RWPE1 (cell line): Measurements from ENCODE around the gene WDR13.
"Not testable (repeated sequence)": the region's sequence is repeated elsewhere in the genome, so short reads cannot be mapped to it uniquely, and the experiment has no call there.

Experiments used
- CTCF ChIA-PET: fragments of 350-600 bp; sonication (Branson Sonifier 250); formaldehyde crosslinking; extraction: SDS; loops from one replicate; lab custom pipeline; 2021; lab: Yijun Ruan, JAX
- POLR2A ChIA-PET: fragments of 400-600 bp; formaldehyde crosslinking; extraction: SDS; loops from one replicate; lab custom pipeline; 2020; ENCODE audit warnings: antibody characterized with exemption; ENCODE audit not compliant: low non-redundant PET; lab: Yijun Ruan, JAX
- DNase-seq: peaks from one replicate; pipeline ENCODE4 v3.0.0; 2012; ENCODE audit warnings: low spot score
- H3K27ac ChIP-seq: fragments of 450-650 bp; 2 replicates; pipeline ENCODE4 v1.5.1; 2017
- TF ChIP-seq, protein P1 (sequence below): fragments of 450-650 bp; conservative IDR thresholded peaks from 2 replicates; pipeline ENCODE4 v1.5.1; 2017; ENCODE audit warnings: low read depth, mild to moderate bottlenecking

Gene WDR13

DNA sequence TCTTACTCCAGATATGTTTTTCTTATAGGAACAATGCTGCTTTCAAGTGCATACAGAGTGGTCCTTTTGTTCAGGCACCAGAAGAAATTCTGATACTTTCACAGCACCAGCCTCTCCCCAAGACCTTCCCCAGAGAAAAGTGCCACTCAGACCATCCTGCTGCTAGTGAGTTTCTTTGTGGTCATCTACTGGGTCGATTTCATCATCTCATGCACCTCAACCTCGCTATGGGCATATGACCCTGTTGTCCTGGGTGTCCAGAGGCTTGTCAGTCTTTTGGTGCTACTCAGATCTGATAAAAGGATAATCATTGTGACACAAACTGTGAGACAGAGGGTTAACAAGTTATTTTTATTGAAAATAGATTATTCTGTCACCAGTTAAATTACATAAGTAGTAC lies 39.5 kb downstream of the WDR13 start:
- no peak overlapping the region for H3K27ac ChIP-seq

GRCh38 chrX:48645669-48646068 lies 48.4 kb downstream of the WDR13 start:
- TF ChIP-seq, protein P1, sequence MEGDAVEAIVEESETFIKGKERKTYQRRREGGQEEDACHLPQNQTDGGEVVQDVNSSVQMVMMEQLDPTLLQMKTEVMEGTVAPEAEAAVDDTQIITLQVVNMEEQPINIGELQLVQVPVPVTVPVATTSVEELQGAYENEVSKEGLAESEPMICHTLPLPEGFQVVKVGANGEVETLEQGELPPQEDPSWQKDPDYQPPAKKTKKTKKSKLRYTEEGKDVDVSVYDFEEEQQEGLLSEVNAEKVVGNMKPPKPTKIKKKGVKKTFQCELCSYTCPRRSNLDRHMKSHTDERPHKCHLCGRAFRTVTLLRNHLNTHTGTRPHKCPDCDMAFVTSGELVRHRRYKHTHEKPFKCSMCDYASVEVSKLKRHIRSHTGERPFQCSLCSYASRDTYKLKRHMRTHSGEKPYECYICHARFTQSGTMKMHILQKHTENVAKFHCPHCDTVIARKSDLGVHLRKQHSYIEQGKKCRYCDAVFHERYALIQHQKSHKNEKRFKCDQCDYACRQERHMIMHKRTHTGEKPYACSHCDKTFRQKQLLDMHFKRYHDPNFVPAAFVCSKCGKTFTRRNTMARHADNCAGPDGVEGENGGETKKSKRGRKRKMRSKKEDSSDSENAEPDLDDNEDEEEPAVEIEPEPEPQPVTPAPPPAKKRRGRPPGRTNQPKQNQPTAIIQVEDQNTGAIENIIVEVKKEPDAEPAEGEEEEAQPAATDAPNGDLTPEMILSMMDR, result no peak
- ChIA-PET CTCF (no interaction called here), POLR2A (no interaction called here)
- DNase-seq, result no peak
- H3K27ac ChIP-seq, result no peak overlapping the region

More for the DNA sequence above, 39.5 kb downstream of the WDR13 start:
- ChIA-PET CTCF (no interaction called here), POLR2A (no interaction called here)
- TF ChIP-seq, protein P1, result no peak
- no peak for DNase-seq

DNA sequence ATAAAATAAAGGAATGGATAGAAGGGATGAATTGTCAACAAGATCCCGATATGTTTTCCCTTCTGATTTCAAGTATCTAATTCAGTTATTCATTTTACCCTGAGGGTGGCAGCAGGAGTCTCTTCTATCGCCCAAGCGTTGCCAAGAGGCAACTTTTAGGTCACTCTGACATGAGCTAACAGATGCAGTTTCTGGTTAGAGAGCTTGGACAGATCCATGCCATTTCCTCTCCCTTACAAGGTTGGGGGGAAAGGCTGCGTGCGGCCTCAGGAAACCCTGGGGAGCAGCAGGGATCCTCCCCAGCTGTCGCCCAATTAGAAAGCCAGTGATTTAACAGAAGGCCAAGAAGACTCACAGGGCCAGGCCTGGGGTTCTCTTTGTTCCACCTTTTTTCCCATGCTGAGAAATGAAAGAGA lies 51.1 kb downstream of the WDR13 start:
- H3K27ac ChIP-seq, result no peak overlapping the region
- POLR2A ChIA-PET, result no interaction called here
- peak; percentile 13 for DNase-seq

GRCh38 chrX:48649102-48649501 lies 51.8 kb downstream of the WDR13 start:
- H3K27ac ChIP-seq, result no peak overlapping the region
- POLR2A ChIA-PET, result no interaction called here
- TF ChIP-seq, protein P1, result no peak
- CTCF ChIA-PET, result interaction anchor here (1.1 kb wide), 1 partner anchor 14 kb away, joined by 4 read pairs; no protein-coding TSS in a partner anchor
- no peak for DNase-seq

More for the DNA sequence above, 51.1 kb downstream of the WDR13 start:
- CTCF ChIA-PET, result interaction anchor here (0.6 to 1.1 kb wide), 2 partner anchors 15 to 71 kb away, joined by 3 to 4 read pairs; no protein-coding TSS in a partner anchor
- TF ChIP-seq, protein P1, result 0 out of 2 replicates have a peak, but pooled peaks have one; percentile 13

DNA sequence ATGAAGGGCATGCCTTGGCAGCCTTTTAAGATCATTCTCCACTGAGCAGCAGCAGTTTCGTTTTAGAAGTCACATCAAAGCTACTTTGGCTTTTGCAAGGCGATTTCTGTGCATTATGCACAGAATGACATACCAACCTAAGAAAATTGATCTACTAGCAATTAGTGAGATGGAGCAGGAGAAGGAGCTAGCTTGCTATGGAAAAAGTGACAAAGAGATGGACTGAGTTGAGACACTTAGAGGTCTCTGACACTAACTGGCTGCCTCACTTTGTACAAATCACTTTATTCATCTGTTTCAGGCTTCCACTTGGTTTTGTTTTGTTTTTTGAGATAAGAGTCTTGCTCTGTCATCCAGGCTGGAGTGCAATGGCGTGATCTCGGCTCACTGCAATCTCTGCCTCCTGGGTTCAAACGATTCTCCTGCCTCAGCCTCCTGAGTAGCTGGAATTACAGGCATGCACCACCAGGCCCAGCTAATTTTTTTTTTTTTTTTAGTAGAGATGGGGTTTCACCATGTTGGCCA lies 54.8 kb downstream of the WDR13 start:
- POLR2A ChIA-PET, result not testable (repeated sequence)

DNA sequence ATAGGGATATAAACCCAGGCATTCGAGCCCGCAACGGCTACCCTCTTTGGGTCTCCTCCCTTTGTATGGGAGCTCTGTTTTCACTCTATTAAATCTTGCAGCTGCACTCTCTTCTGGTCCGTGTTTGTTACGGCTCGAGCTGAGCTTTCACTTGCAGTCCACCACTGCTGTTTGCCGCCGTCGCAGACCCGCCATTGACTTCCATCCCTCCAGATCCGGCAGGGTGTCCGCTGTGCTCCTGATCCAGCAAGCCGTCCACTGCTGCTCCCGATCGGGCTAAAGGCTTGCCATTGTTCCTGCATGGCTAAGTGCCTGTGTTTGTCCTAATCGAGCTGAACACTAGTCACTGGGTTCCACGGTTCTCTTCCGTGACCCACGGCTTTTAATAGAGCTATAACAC lies 57.5 kb downstream of the WDR13 start:
- POLR2A ChIA-PET, DNase-seq, H3K27ac ChIP-seq: not testable (repeated sequence)
- CTCF ChIA-PET, result interaction anchor here (0.6 to 0.7 kb wide), 2 partner anchors 48 to 500 kb away, joined by 3 read pairs; no protein-coding TSS in a partner anchor

More for the DNA sequence above, 54.8 kb downstream of the WDR13 start:
- H3K27ac ChIP-seq, DNase-seq: not testable (repeated sequence)
- CTCF ChIA-PET, result interaction anchor here (0.6 kb wide), 1 partner anchor 110 kb away, joined by 3 read pairs; no protein-coding TSS in a partner anchor
